K562 (cell line): Measurements from ENCODE around the gene RSPH6A. TPM values are rescaled to one million over a fixed set of nuclear protein-coding genes. Genes with fewer than 3 reads are reported as not detected.
A peak's percentile ranks its signal among the peaks of the same experiment; 100 is the strongest.

Experiments used
- ATAC-seq: fragments of 200-7000 bp; cut with Tn5 transposase; 3 replicates; pipeline ENCODE4 v1.9.1; 2020; ENCODE audit warnings: moderate library complexity
- BruUV-seq: library from RNA; stranded (reverse); fragments of 400-500 nt; replicated peaks from 2 replicates; lab custom pipeline; 2021; lab: Mats Ljungman, UMichigan
- CTCF ChIA-PET: fragments of 300-600 bp; formaldehyde crosslinking; extraction: SDS; loops from one replicate; lab custom pipeline; 2021; ENCODE audit warnings: low intra/inter-chr PET ratio; lab: Yijun Ruan, JAX
- POLR2A ChIA-PET: fragments of 300-600, 350-650 bp; sonication (Branson Sonifier 250); formaldehyde crosslinking; extraction: SDS; loops from one replicate; lab custom pipeline; 2021; ENCODE audit warnings: antibody characterized with exemption, inconsistent platforms; lab: Yijun Ruan, JAX
- DNase-seq, 4 experiments: peaks; one replicate each; pipeline versions ENCODE4 v3.0.0 to v3.0.0-alpha.2; 2011 to 2018; ENCODE audit warnings: low spot score in 3 of 4, mixed read lengths in 3 of 4; ENCODE audit errors: extremely low read depth in 1 of 4
- FAIRE-seq: peaks from 2 replicates; lab custom pipeline; 2011; peaks lifted over from hg19 to GRCh38; lab: Jason Lieb, UNC
- H2AFZ ChIP-seq: 2 replicates; pipeline ENCODE4 v1.6.0; 2011; ENCODE audit warnings: low read depth, low read length, control low read depth, inconsistent platforms
- H3K27ac ChIP-seq: fragments of 200-600 bp; 3 replicates; pipeline ENCODE4 v1.8.0; 2011; ENCODE audit warnings: low read depth, mild to moderate bottlenecking, control low read depth, inconsistent platforms, low read length, moderate library complexity, mixed read lengths; ENCODE audit errors: extremely low read depth
- H3K27me3 ChIP-seq, 2 experiments: fragments of 300-600 bp in 1 of 2; 2 replicates in 1 of 2; 3 replicates in 1 of 2; pipeline versions ENCODE4 v1.6.0 to v1.8.0; 2011; ENCODE audit warnings: inconsistent platforms in 2 of 2, low read length in 2 of 2, mild to moderate bottlenecking in 1 of 2, mixed read lengths in 1 of 2, moderate library complexity in 1 of 2; ENCODE audit not compliant: control insufficient read depth in 2 of 2, insufficient read depth in 2 of 2
- H3K36me3 ChIP-seq: fragments of 300-600 bp; 3 replicates; pipeline ENCODE4 v1.8.0; 2011; ENCODE audit warnings: mild to moderate bottlenecking, low read length, inconsistent platforms; ENCODE audit not compliant: control insufficient read depth, insufficient read depth
- H3K4me1 ChIP-seq, 2 experiments: fragments of 200-600 bp in 1 of 2; replicated peaks in 1 of 2; 2 replicates in 1 of 2; 3 replicates in 1 of 2; pipeline versions ENCODE4 v1.5.1 to v1.8.0; 2011; ENCODE audit warnings: inconsistent platforms in 2 of 2, low read length in 2 of 2, mild to moderate bottlenecking in 1 of 2, mixed read lengths in 1 of 2, moderate library complexity in 1 of 2; ENCODE audit not compliant: control insufficient read depth in 2 of 2, insufficient read depth in 2 of 2
- H3K4me2 ChIP-seq: 2 replicates; pipeline ENCODE4 v1.6.1; 2011; ENCODE audit warnings: low read length, control low read depth, inconsistent platforms, mixed read lengths; ENCODE audit not compliant: insufficient read depth
- H3K4me3 ChIP-seq: fragments of 200-600 bp; sonication (generic), shearing (Covaris generic); 2 replicates; pipeline ENCODE4 v1.5.1; 2016; ENCODE audit warnings: control low read depth, inconsistent platforms
- H3K79me2 ChIP-seq: fragments of 200-600 bp; 3 replicates; pipeline ENCODE4 v1.8.0; 2011; ENCODE audit warnings: low read length, inconsistent platforms; ENCODE audit not compliant: control insufficient read depth, insufficient read depth
- H3K9ac ChIP-seq, 2 experiments: 2 replicates each; pipeline versions ENCODE4 v1.6.0 to v1.6.1; 2011; ENCODE audit warnings: low read depth in 2 of 2, low read length in 2 of 2, control low read depth in 1 of 2, inconsistent platforms in 1 of 2, mild to moderate bottlenecking in 1 of 2, mixed read lengths in 1 of 2; ENCODE audit not compliant: insufficient read depth in 1 of 2
- H3K9me1 ChIP-seq: one replicate; pipeline ENCODE4 v1.6.0; 2011; ENCODE audit warnings: inconsistent platforms, mild to moderate bottlenecking, low read length, moderate library complexity; ENCODE audit not compliant: control insufficient read depth, insufficient read depth
- H3K9me3 ChIP-seq: replicated peaks from 2 replicates; pipeline ENCODE4 v1.5.1; 2011; ENCODE audit warnings: low read depth, low read length, inconsistent platforms; ENCODE audit not compliant: control insufficient read depth, insufficient read depth
- H4K20me1 ChIP-seq: replicated peaks from 2 replicates; pipeline ENCODE4 v1.6.1; 2011; ENCODE audit warnings: low read length, inconsistent platforms, mixed read lengths; ENCODE audit not compliant: control insufficient read depth, insufficient read depth
- CREM ChIP-seq: IDR thresholded peaks from 2 replicates; pipeline ENCODE4 v1.6.1; 2014; ENCODE audit warnings: antibody characterized with exemption, low read depth
- EGR1 ChIP-seq: fragments of 450-650 bp; conservative IDR thresholded peaks from 2 replicates; pipeline ENCODE4 v1.6.1; 2017; ENCODE audit warnings: mild to moderate bottlenecking
- FIP1L1 ChIP-seq: fragments of 200-400 bp; formaldehyde crosslinking; IDR thresholded peaks from 2 replicates; pipeline ENCODE4 v1.6.1; 2018; ENCODE audit warnings: mild to moderate bottlenecking, low read depth, low read length; ENCODE audit not compliant: poor library complexity, severe bottlenecking
- FOXJ2 ChIP-seq: fragments of 200-800 bp; sonication (Bioruptor generic); IDR thresholded peaks from 2 replicates; pipeline ENCODE4 v1.6.1; 2016; ENCODE audit warnings: missing genetic modification characterization, missing compliant biosample characterization
- FOXJ3 ChIP-seq: sonication (generic); formaldehyde crosslinking; IDR thresholded peaks from 2 replicates; pipeline ENCODE4 v1.4.0; 2020; ENCODE audit warnings: mild to moderate bottlenecking, missing genetic modification reagents
- GABPB1 ChIP-seq: sonication (generic); formaldehyde crosslinking; IDR thresholded peaks from 2 replicates; pipeline ENCODE4 v1.8.0; 2022; ENCODE audit warnings: mild to moderate bottlenecking, missing genetic modification reagents
- MNT ChIP-seq, 2 experiments: fragments of 450-650 bp; conservative IDR thresholded peaks; 2 replicates each; pipeline ENCODE4 v1.6.1; 2017; ENCODE audit warnings: mild to moderate bottlenecking in 2 of 2, moderate library complexity in 2 of 2
- TEAD1 ChIP-seq, 2 experiments: fragments of 450-650 bp in 1 of 2; sonication (generic) in 1 of 2; formaldehyde crosslinking; IDR thresholded peaks; 2 replicates each; pipeline versions ENCODE4 v1.4.0 to v1.8.0; 2020 to 2022; ENCODE audit warnings: mild to moderate bottlenecking in 2 of 2, missing genetic modification reagents in 1 of 2
- TFAP4 ChIP-seq: sonication (generic); formaldehyde crosslinking; IDR thresholded peaks from 2 replicates; pipeline ENCODE4 v1.8.0; 2022; ENCODE audit warnings: missing genetic modification reagents, mild to moderate bottlenecking, moderate library complexity, borderline replicate concordance
- TGIF2 ChIP-seq: sonication (generic); formaldehyde crosslinking; IDR thresholded peaks from 2 replicates; pipeline ENCODE4 v1.8.1; 2022; ENCODE audit warnings: mild to moderate bottlenecking, missing genetic modification reagents, moderate library complexity
- VEZF1 ChIP-seq: fragments of 200-800 bp; sonication (Bioruptor generic); IDR thresholded peaks from 2 replicates; pipeline ENCODE4 v1.6.1; 2017; ENCODE audit warnings: missing genetic modification characterization, missing compliant biosample characterization
- ZNF165 ChIP-seq: fragments of 250-450 bp; sonication (Bioruptor Pico); IDR thresholded peaks from 2 replicates; pipeline ENCODE4 v1.4.0; 2020; ENCODE audit warnings: borderline replicate concordance
- WGBS: fragments of 100-300 bp; shearing (Covaris generic); methylation state at CpG from one replicate; pipeline ENCODE4 v1.1.6; 2016; ENCODE audit warnings: low coverage, mixed read lengths; ENCODE audit not compliant: insufficient coverage; ENCODE audit errors: missing lambda C conversion rate; 5-methylcytosine and 5-hydroxymethylcytosine counted together
- in situ Hi-C: fragments of 300-500 bp; cut with MboI; formaldehyde crosslinking; loops from 4 replicates; pipeline ENCODE4 v1.15.0; 2018; ENCODE audit warnings: inconsistent platforms, mixed read lengths
- intact Hi-C: fragments of 100-400 bp; cut with micrococcal nuclease; formaldehyde crosslinking; loops from 2 replicates; pipeline ENCODE4 v1.14.2; 2022
- polyA plus RNA-seq, 8 experiments: library from polyadenylated mRNA; depleted of rRNA in 4 of 8; stranded (reverse) in 5 of 8; unstranded in 3 of 8; fragments of >200 nt; fragmentation: Nextera tagmentation in 2 of 8; fragmentation: Illumina TruSeq in 1 of 8; extraction: Ambion mirVana in 2 of 8; extraction: Trizol in 1 of 8; gene quantifications; 2 replicates each; pipeline versions ENCODE4 v1.2.1 to v1.2.3, GENCODE V29; 2011 to 2014; ENCODE audit warnings: inconsistent platforms in 1 of 8, missing spikeins in 1 of 8
- total RNA-seq, 7 experiments: library from RNA; depleted of rRNA in 6 of 7; stranded (reverse); fragments of >200 nt in 6 of 7; fragmentation: Illumina TruSeq in 2 of 7; extraction: Trizol in 2 of 7; gene quantifications; 2 replicates each; pipeline versions ENCODE4 v1.2.1 to v1.2.3, GENCODE V29; 2011 to 2021; ENCODE audit warnings: low replicate concordance in 1 of 7

RSPH6A gene
- total and polyA plus RNA-seq, 9 of the 15 experiments (the other 6 are each of a cell fraction or from before 2014, with no cell fraction given): 0.03 to 0.15 (median 0.07) TPM; not detected in 5

- no peak for TF ChIP-seq VEZF1
- no peak for TF ChIP-seq ZNF165 (CRISPR knock-in tag)
Observed at GRCh38 chr19:45767881-45768654, 47.0 kb downstream of the RSPH6A start (continued).

GRCh38 chr19:45767410-45767880, 47.7 kb downstream of the RSPH6A start:
- H3K4me2 ChIP-seq: peak overlapping the region; percentile 88
- peak overlapping the region; percentile 69 to 98 for H3K9ac ChIP-seq
- POLR2A ChIA-PET: interaction anchor here (0.6 to 1.7 kb wide), 9 partner anchors 12 to 363 kb away, joined by 3 to 7 read pairs (median 4); partner anchors contain the start of gene SNRPD2
- no peaks in the 10 kb centered on the region for H3K27me3 ChIP-seq
- FAIRE-seq (peak; percentile 40), ATAC-seq (peak; percentile 12), DNase-seq (peak; percentile 64 to 89 (median 71))
- H2AFZ ChIP-seq: peak overlapping the region; percentile 87
- no peaks in the 10 kb centered on the region for H3K9me1 ChIP-seq
- H3K79me2 ChIP-seq: peaks cover 17% of the 10 kb centered on the region; the same call in 2 of the 3 replicates
- H3K4me3 ChIP-seq: peak overlapping the region; percentile 56
- BruUV-seq: no TSS peak
- CTCF ChIA-PET: interaction anchor here (0.6 kb wide), 1 partner anchor 119 kb away, joined by 3 read pairs; the partner anchor contains the start of gene IRF2BP1
- H3K36me3 ChIP-seq: peaks cover 4% of the 10 kb centered on the region; the same call in 1 of the 3 replicates
- WGBS: 5% methylated on average over 19 of the region's 31 CpGs
- in situ Hi-C loops: no loop called here
- H3K27ac ChIP-seq: peak overlapping the region; percentile 77
- intact Hi-C loops: no loop called here
- no peaks in the 10 kb centered on the region for H3K9me3 ChIP-seq
- H3K4me1 ChIP-seq: peaks cover 10 to 87% of the 10 kb centered on the region in 2 experiments; a peak in 4 of 5 replicates
- H4K20me1 ChIP-seq: no peaks in the 10 kb centered on the region
- TF ChIP-seq EGR1 (peak; percentile 92), MNT (conservative IDR thresholded peaks at IDR 0.05) (peak; percentile 97 to 98), TEAD1 (CRISPR knock-in tag; IDR thresholded peaks at IDR 0.05) (0 out of 4 replicates have a peak, but pooled peaks of 1 of the 2 experiments have one; percentile 37), CREM (peak; percentile 43; the same call in 1 of the 2 replicates), FIP1L1 (peak; percentile 7), TGIF2 (CRISPR knock-in tag) (0 out of 2 replicates have a peak, but pooled peaks have one; percentile 55), GABPB1 (CRISPR knock-in tag) (peak; percentile 25; the same call in 1 of the 2 replicates), TFAP4 (CRISPR knock-in tag) (peak; percentile 45; the same call in 1 of the 2 replicates), FOXJ3 (CRISPR knock-in tag) (no peak), VEZF1 (peak; percentile 52; the same call in 1 of the 2 replicates), FOXJ2 (no peak)
